ENCODE measurements around the gene OSBP. TPM values are rescaled to one million over a fixed set of nuclear protein-coding genes. Genes with fewer than 3 reads are reported as not detected.
"Not testable (repeated sequence)": the region's sequence is repeated elsewhere in the genome, so short reads cannot be mapped to it uniquely, and the experiment has no call there.

OSBP gene
- total RNA-seq, 1 donor from 2014 or later, result 60.5 TPM

DNA sequence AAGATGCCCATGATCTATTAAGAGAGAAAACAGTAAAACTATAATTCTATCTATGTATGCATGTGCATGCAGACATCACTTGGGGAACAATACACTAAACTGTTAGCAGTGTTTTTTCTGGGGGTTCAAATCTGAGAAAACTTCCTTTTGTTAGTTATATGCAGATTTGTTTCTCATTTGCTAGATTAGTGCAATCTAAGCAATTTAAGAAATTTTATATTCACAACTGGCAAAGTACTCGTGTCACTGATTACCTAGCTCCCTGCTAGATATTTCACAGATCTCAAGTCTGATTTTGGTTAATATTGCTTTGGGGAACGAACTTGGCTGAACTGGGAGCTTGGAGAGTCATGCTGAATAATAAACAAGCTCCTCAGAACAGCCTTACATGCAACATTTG lies 14.9 kb upstream of the OSBP start:
- Histone ChIP-seq H3K27me3 (ENCODE audit: control insufficient read depth in 3 of 3, insufficient read depth in 3 of 3, low read length in 3 of 3) (no peaks in the 10 kb centered on the region), H3K4me3 (ENCODE audit: low read length in 3 of 3) (no peak overlapping the region), H3K9me3 (ENCODE audit: control insufficient read depth in 3 of 3, low read length in 3 of 3) (no peaks in the 10 kb centered on the region), H3K4me1 (ENCODE audit: control insufficient read depth in 3 of 3, insufficient read depth in 3 of 3, low read length in 3 of 3) (no peaks in the 10 kb centered on the region), H3K27ac (ENCODE audit: low read depth, low read length) (no peak overlapping the region), H3K36me3 (ENCODE audit: control insufficient read depth in 3 of 3, insufficient read depth in 3 of 3, low read length in 3 of 3) (peaks cover 2 to 10% (median 3%) of the 10 kb centered on the region in 3 donors), H3K9ac (ENCODE audit: low read depth in 1 of 3, low read length in 3 of 3) (no peak overlapping the region)

DNA sequence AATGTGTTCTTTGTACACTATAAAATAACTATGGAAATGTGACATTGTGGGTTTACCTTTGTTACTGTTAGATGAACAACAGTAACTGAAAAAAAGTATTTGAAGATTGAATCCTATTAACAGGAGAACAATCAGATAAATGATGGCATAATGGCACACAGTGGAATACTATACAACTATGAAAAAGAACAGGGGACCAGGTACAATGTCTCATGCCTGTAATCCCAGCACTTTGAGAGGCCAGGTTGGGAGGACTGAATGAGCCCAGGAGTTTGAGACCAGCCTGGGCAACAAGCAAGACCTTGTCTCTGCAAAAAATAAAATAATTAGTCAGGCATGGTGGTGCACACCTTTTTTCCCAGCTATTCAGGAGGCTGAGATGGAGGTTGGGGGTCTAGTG lies 14.4 kb upstream of the OSBP start:
- H3K27ac ChIP-seq (ENCODE audit: low read depth, low read length), result no peak overlapping the region
- peaks cover 0 to 9% (median 2%) of the 10 kb centered on the region in 3 donors for H3K36me3 ChIP-seq (ENCODE audit: control insufficient read depth in 3 of 3, insufficient read depth in 3 of 3, low read length in 3 of 3)
- no peaks in the 10 kb centered on the region for H3K27me3 ChIP-seq (ENCODE audit: control insufficient read depth in 3 of 3, insufficient read depth in 3 of 3, low read length in 3 of 3)
- H3K9me3 ChIP-seq (ENCODE audit: control insufficient read depth in 3 of 3, low read length in 3 of 3), result no peaks in the 10 kb centered on the region
- no peaks in the 10 kb centered on the region for H3K4me1 ChIP-seq (ENCODE audit: control insufficient read depth in 3 of 3, insufficient read depth in 3 of 3, low read length in 3 of 3)
- H3K4me3 ChIP-seq (ENCODE audit: low read length in 3 of 3), result no peak overlapping the region
- H3K9ac ChIP-seq (ENCODE audit: low read depth in 1 of 3, low read length in 3 of 3), result no peak overlapping the region

DNA sequence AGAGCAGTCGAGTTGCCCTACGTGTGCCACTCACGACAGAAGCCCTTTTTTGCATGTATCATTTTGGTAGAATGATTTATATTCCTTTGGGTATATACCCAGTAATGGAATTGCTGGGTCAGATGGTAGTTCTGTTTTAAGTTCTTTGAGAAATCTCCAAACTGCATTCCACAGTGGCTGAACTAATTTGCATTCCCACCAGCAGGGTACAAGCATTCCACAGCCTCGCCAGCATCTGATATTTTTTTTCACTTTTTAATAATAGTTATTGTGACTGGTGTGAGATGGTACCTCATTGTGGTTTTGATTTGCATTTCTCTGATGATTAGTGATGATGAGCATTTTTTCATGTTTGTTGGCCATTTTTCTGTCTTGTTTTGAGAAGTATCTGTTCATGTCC lies 11.4 kb upstream of the OSBP start:
- H3K9ac ChIP-seq (ENCODE audit: low read depth in 1 of 3, low read length in 3 of 3); H3K9me3 ChIP-seq (ENCODE audit: control insufficient read depth in 3 of 3, low read length in 3 of 3); H3K36me3 ChIP-seq (ENCODE audit: control insufficient read depth in 3 of 3, insufficient read depth in 3 of 3, low read length in 3 of 3); H3K27ac ChIP-seq (ENCODE audit: low read depth, low read length); H3K4me3 ChIP-seq (ENCODE audit: low read length in 3 of 3); H3K27me3 ChIP-seq (ENCODE audit: control insufficient read depth in 3 of 3, insufficient read depth in 3 of 3, low read length in 3 of 3); H3K4me1 ChIP-seq (ENCODE audit: control insufficient read depth in 3 of 3, insufficient read depth in 3 of 3, low read length in 3 of 3): not testable (repeated sequence)

DNA sequence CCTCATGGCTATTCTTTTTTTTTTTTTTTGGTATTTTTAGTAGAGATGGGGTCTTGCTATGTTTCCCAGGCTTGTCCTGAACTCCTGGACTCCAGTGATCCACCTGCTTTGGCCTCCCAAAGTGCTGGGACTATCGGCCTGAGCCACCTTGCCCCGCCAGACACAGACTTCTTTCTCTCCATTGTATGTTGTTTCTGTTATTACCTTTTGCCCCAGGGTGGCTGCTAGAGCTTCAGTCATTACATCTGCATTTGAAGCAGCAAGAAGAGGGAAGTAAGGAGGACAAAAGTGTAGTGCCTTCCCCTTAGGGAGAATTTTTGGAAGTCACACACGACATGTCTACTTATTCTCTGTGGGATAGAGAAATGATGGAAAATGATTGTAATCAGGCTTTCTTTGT lies 10.1 kb upstream of the OSBP start:
- Histone ChIP-seq H3K4me3 (ENCODE audit: low read length in 3 of 3) (no peak overlapping the region), H3K4me1 (ENCODE audit: control insufficient read depth in 3 of 3, insufficient read depth in 3 of 3, low read length in 3 of 3) (no peaks in the 10 kb centered on the region), H3K27me3 (ENCODE audit: control insufficient read depth in 3 of 3, insufficient read depth in 3 of 3, low read length in 3 of 3) (no peaks in the 10 kb centered on the region), H3K9me3 (ENCODE audit: control insufficient read depth in 3 of 3, low read length in 3 of 3) (no peaks in the 10 kb centered on the region), H3K9ac (ENCODE audit: low read depth in 1 of 3, low read length in 3 of 3) (no peak overlapping the region), H3K27ac (ENCODE audit: low read depth, low read length) (no peak overlapping the region), H3K36me3 (ENCODE audit: control insufficient read depth in 3 of 3, insufficient read depth in 3 of 3, low read length in 3 of 3) (peaks cover 0 to 9% (median 0%) of the 10 kb centered on the region in 3 donors)

DNA sequence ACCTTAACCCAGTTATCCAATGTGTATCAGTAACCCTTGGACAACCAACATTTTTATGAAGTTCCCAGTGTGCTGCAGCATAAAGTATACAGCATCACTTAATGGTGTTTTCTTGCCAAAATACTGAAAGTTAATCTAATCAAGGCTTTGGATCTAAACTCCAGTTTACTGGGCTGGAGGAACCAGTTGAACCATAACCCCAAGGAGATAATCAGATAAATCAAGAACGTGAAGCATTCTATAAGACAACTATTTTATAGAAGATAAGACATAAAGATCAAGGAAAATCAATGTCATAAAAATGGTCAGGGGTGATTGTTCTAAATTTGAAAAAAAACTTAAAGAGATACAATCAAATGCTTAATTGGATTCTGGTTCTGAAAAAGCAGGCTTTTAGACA lies 2.3 kb upstream of the OSBP start:
- Histone ChIP-seq H3K4me1 (ENCODE audit: control insufficient read depth in 3 of 3, insufficient read depth in 3 of 3, low read length in 3 of 3) (peaks cover 10 to 16% (median 15%) of the 10 kb centered on the region in 3 donors), H3K36me3 (ENCODE audit: control insufficient read depth in 3 of 3, insufficient read depth in 3 of 3, low read length in 3 of 3) (no peaks in the 10 kb centered on the region), H3K27me3 (ENCODE audit: control insufficient read depth in 3 of 3, insufficient read depth in 3 of 3, low read length in 3 of 3) (no peaks in the 10 kb centered on the region)

DNA sequence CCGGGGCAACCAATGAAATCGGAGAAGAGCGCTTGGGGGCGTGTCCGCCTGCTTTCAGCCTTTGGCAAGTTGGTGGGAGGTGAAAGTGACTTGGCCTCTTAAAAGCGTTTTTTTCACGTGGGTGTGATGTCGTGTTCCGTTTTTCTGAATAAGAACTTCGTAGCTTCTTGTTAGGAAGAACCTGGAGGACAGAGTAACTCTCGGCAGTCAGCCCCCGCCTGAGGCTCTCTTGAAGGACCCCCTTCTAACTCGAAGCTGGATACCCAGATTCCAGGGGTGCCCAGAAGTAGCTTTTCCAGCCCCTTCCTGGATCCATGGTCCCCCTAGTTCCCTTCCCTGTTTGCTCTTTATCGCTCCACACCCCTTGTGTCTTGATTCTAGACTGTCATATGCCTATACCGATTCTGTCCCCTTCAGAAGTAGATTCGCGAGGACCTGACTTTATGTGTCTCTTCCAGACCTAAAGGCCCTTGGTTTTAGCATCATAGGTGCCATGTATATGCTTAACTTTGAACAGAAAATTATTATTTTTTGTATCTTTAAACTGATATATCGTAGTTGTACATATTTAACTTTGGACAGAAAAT lies 915 bp upstream of the OSBP start:
- no peaks in the 10 kb centered on the region for H3K27me3 ChIP-seq (ENCODE audit: control insufficient read depth in 3 of 3, insufficient read depth in 3 of 3, low read length in 3 of 3)
- H3K9ac ChIP-seq (ENCODE audit: low read depth in 1 of 3, low read length in 3 of 3), result peak overlapping the region; percentile 82 to 93 (median 84)
- H3K27ac ChIP-seq (ENCODE audit: low read depth, low read length), result peak overlapping the region; percentile 96
- no peaks in the 10 kb centered on the region for H3K9me3 ChIP-seq (ENCODE audit: control insufficient read depth in 3 of 3, low read length in 3 of 3)
- peaks cover 23 to 26% (median 26%) of the 10 kb centered on the region in 3 donors for H3K4me1 ChIP-seq (ENCODE audit: control insufficient read depth in 3 of 3, insufficient read depth in 3 of 3, low read length in 3 of 3)
- H3K4me3 ChIP-seq (ENCODE audit: low read length in 3 of 3), result peak overlapping the region; percentile 68 to 75 (median 70)
- no peaks in the 10 kb centered on the region for H3K36me3 ChIP-seq (ENCODE audit: control insufficient read depth in 3 of 3, insufficient read depth in 3 of 3, low read length in 3 of 3)

More for the DNA sequence above, 2.3 kb upstream of the OSBP start:
- Histone ChIP-seq H3K9me3 (ENCODE audit: control insufficient read depth in 3 of 3, low read length in 3 of 3) (no peaks in the 10 kb centered on the region), H3K9ac (ENCODE audit: low read depth in 1 of 3, low read length in 3 of 3) (no peak overlapping the region), H3K27ac (ENCODE audit: low read depth, low read length) (no peak overlapping the region), H3K4me3 (ENCODE audit: low read length in 3 of 3) (no peak overlapping the region)

DNA sequence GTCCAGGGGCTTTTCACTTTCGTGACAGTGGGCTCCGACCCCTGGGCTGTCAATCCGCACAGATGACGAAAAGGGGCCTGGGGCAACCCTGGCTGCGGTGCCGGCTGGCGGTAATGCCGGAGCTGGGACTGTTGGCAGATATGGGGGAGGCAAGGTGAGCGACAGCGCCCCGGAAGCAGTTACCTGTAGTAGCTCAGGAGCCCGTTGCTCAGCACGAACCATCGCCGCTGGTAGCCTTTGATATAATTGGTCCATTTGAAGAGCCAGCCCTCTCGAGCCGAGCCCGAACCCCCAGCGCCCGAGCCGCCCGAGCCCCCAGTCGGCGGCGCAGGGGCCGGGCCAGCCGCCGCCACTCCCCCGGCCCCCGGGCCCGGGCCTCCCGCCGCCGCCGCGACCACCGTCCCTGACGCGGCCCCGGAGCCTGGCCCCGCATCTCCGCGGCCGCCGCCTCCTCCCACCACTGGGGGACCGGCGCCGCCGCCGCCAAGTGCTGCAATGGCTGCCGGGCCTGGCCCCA lies 396 bp downstream of the OSBP start:
- H3K4me1 ChIP-seq (ENCODE audit: control insufficient read depth in 3 of 3, insufficient read depth in 3 of 3, low read length in 3 of 3), result peaks cover 28 to 37% (median 31%) of the 10 kb centered on the region in 3 donors
- H3K9ac ChIP-seq (ENCODE audit: low read depth in 1 of 3, low read length in 3 of 3), result peak overlapping the region; percentile 89 to 98 (median 94)
- H3K27me3 ChIP-seq (ENCODE audit: control insufficient read depth in 3 of 3, insufficient read depth in 3 of 3, low read length in 3 of 3), result no peaks in the 10 kb centered on the region
- peaks cover 0 to 3% (median 3%) of the 10 kb centered on the region in 3 donors for H3K36me3 ChIP-seq (ENCODE audit: control insufficient read depth in 3 of 3, insufficient read depth in 3 of 3, low read length in 3 of 3)
- H3K9me3 ChIP-seq (ENCODE audit: control insufficient read depth in 3 of 3, low read length in 3 of 3), result no peaks in the 10 kb centered on the region
- peak overlapping the region; percentile 85 for H3K27ac ChIP-seq (ENCODE audit: low read depth, low read length)
- H3K4me3 ChIP-seq (ENCODE audit: low read length in 3 of 3), result peak overlapping the region; percentile 90 to 97 (median 92)

GRCh38 chr11:59614277-59615119 lies 1.1 kb downstream of the OSBP start:
- Histone ChIP-seq H3K4me1 (ENCODE audit: control insufficient read depth in 3 of 3, insufficient read depth in 3 of 3, low read length in 3 of 3) (peaks cover 32 to 40% (median 34%) of the 10 kb centered on the region in 3 donors), H3K4me3 (ENCODE audit: low read length in 3 of 3) (peak overlapping the region; percentile 90 to 97 (median 92)), H3K27me3 (ENCODE audit: control insufficient read depth in 3 of 3, insufficient read depth in 3 of 3, low read length in 3 of 3) (no peaks in the 10 kb centered on the region), H3K9ac (ENCODE audit: low read depth in 1 of 3, low read length in 3 of 3) (peak overlapping the region; percentile 89 to 98 (median 94)), H3K9me3 (ENCODE audit: control insufficient read depth in 3 of 3, low read length in 3 of 3) (no peaks in the 10 kb centered on the region), H3K36me3 (ENCODE audit: control insufficient read depth in 3 of 3, insufficient read depth in 3 of 3, low read length in 3 of 3) (peaks cover 0 to 10% (median 7%) of the 10 kb centered on the region in 3 donors), H3K27ac (ENCODE audit: low read depth, low read length) (peak overlapping the region; percentile 85)

DNA sequence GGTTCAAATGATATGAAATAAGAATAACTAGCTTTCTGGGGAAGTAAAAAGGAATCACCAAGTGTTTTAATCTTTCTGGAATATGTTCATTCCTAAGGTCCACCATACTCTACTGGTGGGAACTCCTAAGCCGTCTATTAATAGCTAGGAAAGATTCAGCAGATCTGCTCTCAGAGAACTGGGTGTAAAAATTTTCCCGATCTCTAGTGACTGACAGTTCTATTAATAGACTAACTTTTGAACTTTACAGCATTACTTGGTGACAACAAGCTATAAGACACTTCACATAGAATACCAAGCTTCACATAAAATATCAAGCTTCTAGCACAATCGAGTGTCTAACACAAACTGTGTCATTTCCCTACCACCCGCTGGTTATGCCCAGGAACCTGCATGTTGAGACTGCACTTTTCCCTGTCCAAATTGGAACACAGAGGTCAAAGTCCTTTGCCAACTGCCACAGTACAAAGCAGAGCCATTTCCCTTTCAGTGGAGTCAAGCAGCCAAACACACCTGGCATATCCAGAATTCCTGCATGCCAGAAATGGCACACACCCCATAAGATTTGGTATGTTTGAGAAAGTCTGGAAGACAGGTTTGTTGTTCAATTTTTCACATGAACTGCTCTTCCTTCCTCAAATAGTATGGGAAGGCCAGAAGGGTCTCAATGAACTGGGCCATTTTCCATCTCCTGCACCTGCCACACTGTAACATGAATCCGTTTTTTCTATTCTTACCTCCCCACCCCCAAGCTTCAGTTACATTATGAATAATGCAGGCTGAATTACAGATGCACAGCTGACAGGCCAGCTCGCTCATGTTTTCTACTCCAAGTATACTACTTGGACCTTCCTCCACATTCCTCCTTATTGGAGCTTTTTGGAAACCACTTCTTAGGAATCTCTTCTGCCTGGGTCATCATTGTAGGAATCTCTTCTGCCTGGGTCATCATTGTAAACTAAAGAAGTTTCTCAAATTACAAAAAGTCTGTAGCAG lies 3.7 kb downstream of the OSBP start:
- H3K4me3 ChIP-seq (ENCODE audit: low read length in 3 of 3), result peak overlapping the region; percentile 49 to 97 (median 61)
- peak overlapping the region; percentile 85 for H3K27ac ChIP-seq (ENCODE audit: low read depth, low read length)
- peak overlapping the region; percentile 60 to 98 (median 65) for H3K9ac ChIP-seq (ENCODE audit: low read depth in 1 of 3, low read length in 3 of 3)
- no peaks in the 10 kb centered on the region for H3K27me3 ChIP-seq (ENCODE audit: control insufficient read depth in 3 of 3, insufficient read depth in 3 of 3, low read length in 3 of 3)
- peaks cover 49 to 61% (median 53%) of the 10 kb centered on the region in 3 donors for H3K4me1 ChIP-seq (ENCODE audit: control insufficient read depth in 3 of 3, insufficient read depth in 3 of 3, low read length in 3 of 3)
- peaks cover 9 to 33% (median 27%) of the 10 kb centered on the region in 3 donors for H3K36me3 ChIP-seq (ENCODE audit: control insufficient read depth in 3 of 3, insufficient read depth in 3 of 3, low read length in 3 of 3)
- H3K9me3 ChIP-seq (ENCODE audit: control insufficient read depth in 3 of 3, low read length in 3 of 3), result no peaks in the 10 kb centered on the region
